Activated naive CD8-positive, alpha-beta T cell (primary cell): Measurements from ENCODE around the gene C9orf50.

Experiments used
- H3K27ac Mint-ChIP-seq: one replicate; pipeline ENCODE4 v1.8.0; 2021; ENCODE audit warnings: mixed read lengths
- H3K27me3 Mint-ChIP-seq: one replicate; pipeline ENCODE4 v1.8.0; 2021; ENCODE audit warnings: mixed read lengths
- H3K36me3 Mint-ChIP-seq: one replicate; pipeline ENCODE4 v1.8.0; 2021; ENCODE audit warnings: mixed read lengths
- H3K4me1 Mint-ChIP-seq: one replicate; pipeline ENCODE4 v1.8.0; 2021; ENCODE audit warnings: low read depth, mixed read lengths
- H3K4me3 Mint-ChIP-seq: one replicate; pipeline ENCODE4 v1.8.0; 2021; ENCODE audit warnings: mild to moderate bottlenecking, mixed read lengths
- H3K9me3 Mint-ChIP-seq: one replicate; pipeline ENCODE4 v1.8.0; 2021; ENCODE audit warnings: low read depth, mixed read lengths

The C9orf50 gene

DNA sequence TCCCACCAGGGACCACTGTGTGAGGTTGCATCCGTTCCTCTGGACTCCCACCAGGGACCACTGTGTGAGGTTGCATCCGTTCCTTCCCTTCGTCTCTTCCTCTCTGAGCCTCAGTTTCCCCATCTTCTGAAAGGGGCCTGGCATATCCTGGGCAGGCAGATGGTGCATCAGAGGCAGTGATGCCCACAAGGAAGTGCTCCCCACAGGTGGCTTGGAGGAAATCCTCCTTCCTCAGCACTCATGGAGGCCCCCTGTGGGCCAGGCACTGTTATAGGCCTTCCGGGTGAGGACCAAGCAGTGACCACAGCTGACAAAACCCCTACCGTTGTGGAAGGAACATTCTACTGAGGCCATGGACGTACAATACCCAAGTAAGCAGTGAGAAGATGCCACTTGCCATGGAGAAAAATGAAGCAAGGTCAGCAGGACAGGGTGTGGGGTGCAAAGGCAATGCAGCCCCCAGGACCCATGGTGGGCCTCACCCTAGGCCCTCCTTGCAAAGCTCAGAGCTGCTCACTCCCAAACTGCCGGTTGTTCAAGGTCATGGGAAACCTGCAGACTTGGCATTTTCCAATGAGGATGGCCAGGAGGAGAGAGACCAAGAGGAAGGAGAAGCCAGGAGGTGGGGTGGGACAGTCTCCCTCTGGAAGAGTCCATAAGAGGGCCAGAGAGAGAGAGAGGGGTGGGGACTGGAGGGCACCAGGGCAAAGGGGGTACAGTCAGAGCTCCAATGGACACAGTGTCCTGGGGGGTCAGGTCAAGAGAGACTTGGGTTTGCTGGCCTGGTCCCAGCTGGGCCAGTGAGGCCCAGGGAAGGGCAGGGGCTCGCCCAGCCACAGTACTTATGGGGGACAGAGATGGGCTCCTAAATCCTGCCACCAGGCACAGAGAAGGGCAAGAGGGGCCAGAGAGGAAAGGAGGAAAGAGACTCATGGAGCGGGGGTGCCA, 51.1 kb downstream of the C9orf50 start:
- no peaks in the 10 kb centered on the region for H3K9me3 Mint-ChIP-seq
- no peak overlapping the region for H3K27ac Mint-ChIP-seq
- H3K27me3 Mint-ChIP-seq, result peaks cover 8% of the 10 kb centered on the region
- peaks cover 14% of the 10 kb centered on the region for H3K4me1 Mint-ChIP-seq
- H3K4me3 Mint-ChIP-seq, result peak overlapping the region; percentile 81
- H3K36me3 Mint-ChIP-seq, result no peaks in the 10 kb centered on the region

DNA sequence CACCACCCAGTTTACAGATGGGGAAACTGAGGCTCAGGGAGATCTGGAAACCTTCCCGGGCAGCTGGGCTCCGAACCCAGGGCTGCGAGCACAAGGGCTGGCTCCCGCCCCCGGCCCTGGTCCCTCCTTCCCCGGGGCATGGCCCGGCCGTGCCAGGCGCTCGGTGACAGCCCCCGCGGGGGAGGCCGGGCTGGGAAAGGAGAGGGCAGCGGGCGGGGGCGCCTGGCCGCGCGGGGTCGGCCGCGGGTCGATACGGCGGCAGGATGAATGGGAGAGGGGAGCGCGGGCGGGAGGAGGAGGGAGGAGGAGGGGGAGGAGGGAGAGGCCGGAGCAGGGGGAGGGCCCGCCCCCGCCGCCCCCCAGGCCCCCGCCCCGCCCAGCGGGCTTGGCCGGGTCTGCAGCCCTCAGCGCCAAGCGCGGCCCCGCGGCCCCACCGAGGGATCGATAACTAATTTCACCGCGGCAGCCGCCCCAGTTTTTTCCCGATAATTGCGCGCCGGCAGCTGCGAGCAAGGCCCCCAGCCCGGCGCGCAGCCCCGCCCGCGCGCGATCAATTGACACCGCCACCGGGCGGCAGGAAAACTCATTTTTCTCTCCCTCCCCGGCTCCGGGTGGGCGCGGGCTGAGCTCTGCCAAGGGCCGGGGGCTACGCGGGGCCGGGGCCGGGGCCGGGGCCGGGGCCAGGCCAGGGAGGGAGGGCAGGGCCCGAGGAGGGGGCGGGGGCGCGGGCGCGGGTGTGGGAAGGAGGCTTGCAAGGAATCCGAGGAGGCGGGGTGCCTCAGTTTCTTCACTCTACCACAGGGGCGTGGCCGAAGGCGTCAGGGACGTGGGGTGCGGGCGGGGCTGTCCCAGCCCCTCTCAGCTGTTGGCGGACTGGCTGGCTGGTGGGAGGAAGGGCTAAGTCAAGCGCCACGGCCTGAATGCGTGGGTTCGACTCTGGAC, 52.1 kb downstream of the C9orf50 start:
- no peaks in the 10 kb centered on the region for H3K9me3 Mint-ChIP-seq
- no peaks in the 10 kb centered on the region for H3K36me3 Mint-ChIP-seq
- H3K4me1 Mint-ChIP-seq, result peaks cover 14% of the 10 kb centered on the region
- peak overlapping the region; percentile 81 for H3K4me3 Mint-ChIP-seq
- H3K27ac Mint-ChIP-seq, result no peak overlapping the region
- H3K27me3 Mint-ChIP-seq, result peaks cover 8% of the 10 kb centered on the region

DNA sequence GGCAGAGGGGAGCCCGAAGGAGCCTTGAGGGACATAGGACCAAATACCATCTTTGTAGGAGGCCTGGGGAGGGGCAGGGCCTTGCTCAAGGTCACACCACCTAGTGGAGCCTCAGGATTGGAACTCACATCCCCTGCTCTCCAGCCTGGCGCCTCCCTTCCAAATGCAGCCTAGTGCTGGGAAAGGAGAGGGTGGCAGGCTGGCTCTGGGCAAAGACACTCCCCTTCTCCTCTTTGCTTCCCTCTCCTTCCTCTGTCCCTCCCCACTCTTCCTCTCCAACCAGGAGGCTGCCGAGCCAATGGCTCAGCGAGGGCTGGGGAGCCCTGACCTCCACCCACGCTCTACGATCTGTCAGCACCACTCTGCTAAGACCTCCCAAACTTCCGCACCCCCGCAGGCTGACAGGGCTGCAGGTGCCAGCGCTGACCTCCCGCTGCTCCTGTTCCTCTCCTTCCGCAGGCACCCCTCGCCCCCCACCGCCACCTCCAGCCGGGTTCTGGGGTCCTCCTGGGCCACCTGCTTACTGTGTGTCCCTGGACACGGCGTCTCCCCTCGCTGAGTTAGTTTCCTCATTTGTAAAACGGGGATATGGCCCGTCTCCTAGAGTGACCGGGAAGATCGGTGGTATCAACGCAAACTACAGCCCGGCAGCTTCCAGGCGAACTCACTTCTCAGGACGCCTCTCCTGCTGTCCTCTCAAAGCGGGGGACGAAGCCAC, 52.9 kb downstream of the C9orf50 start:
- Mint-ChIP-seq H3K9me3 (no peaks in the 10 kb centered on the region), H3K4me1 (peaks cover 14% of the 10 kb centered on the region), H3K36me3 (no peaks in the 10 kb centered on the region), H3K27me3 (peaks cover 8% of the 10 kb centered on the region), H3K27ac (no peak overlapping the region), H3K4me3 (peak overlapping the region; percentile 69)

DNA sequence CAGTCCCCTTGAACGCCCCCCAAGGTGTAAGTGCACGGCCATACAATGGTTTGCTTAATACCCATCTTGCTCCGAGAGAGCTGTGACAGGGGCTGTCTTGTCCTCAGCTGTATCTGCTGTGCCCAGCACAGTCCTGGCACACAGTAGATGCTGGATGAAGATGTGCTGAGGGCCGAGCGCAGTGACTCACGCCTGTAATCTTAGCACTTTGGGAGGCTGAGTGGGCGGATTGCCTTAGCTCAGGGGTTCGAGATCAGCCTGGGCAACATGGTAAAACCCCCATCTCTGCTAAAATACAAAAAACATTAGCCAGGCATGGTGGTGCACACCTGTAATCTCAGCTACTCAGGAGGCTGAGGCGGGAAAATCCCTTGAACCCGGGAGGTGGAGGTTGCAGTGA, 53.6 kb downstream of the C9orf50 start:
- H3K4me1 Mint-ChIP-seq, result peaks cover 14% of the 10 kb centered on the region
- no peaks in the 10 kb centered on the region for H3K36me3 Mint-ChIP-seq
- no peaks in the 10 kb centered on the region for H3K9me3 Mint-ChIP-seq
- H3K4me3 Mint-ChIP-seq, result no peak overlapping the region
- peaks cover 8% of the 10 kb centered on the region for H3K27me3 Mint-ChIP-seq
- H3K27ac Mint-ChIP-seq, result no peak overlapping the region

DNA sequence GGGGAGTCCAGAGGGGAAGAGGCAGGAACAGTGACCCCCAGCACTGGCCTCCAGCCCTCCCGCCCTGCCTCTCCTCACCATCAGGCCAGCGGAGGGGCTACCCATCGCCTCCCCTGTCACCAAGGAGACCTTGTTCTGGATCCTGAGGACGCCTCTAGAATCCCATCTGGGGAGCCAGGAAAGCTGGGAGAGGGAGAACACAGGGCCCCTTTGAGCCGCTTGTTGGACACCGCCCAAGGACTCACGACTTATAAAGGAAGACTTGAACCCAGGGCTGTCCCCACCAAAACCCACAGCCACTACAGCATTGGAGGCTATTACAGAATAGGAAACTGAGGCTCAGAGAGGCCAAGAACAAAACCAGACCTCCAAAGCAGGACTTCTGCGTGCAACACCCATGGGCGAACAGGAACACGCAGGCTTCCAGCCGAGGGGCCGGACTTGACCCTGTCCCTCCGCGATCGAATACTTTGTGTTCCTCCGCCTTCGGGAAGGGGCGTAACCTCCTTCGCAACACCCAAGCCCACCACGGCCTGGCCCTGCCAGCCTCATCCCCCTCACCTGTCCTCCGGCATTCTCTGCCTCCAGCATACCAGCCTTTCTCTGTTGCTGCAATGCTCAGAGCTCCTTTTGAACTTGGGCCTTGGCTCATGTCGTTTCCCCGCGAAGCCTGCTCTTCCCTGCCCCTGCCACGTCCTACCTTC, 54.2 kb downstream of the C9orf50 start:
- Mint-ChIP-seq H3K27ac (no peak overlapping the region), H3K4me3 (no peak overlapping the region), H3K4me1 (peaks cover 14% of the 10 kb centered on the region), H3K36me3 (no peaks in the 10 kb centered on the region), H3K27me3 (peaks cover 6% of the 10 kb centered on the region), H3K9me3 (no peaks in the 10 kb centered on the region)

DNA sequence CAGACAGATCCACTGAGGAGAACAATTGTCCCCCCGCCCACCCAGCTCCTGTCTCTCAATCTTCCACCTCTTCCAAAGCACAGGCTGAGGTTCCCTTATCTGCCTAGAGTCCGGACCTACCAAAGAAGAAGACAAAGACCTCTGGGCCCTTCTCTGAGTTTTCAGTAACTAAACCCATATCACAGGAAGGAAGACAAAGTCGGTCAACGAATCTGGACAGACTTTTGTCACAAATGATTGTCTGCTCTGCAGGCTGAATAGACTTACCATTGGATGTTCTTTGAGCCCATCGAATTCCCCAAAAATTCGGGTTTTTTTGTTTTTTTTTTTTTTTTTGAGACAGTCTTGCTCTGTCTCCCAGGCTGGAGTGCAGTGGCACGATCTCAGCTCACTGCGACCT, 58.0 kb downstream of the C9orf50 start:
- H3K9me3 Mint-ChIP-seq, result no peaks in the 10 kb centered on the region
- H3K36me3 Mint-ChIP-seq, result no peaks in the 10 kb centered on the region
- H3K27me3 Mint-ChIP-seq, result no peaks in the 10 kb centered on the region
- peaks cover 1% of the 10 kb centered on the region for H3K4me1 Mint-ChIP-seq
- H3K4me3 Mint-ChIP-seq, result no peak overlapping the region
- H3K27ac Mint-ChIP-seq, result no peak overlapping the region

DNA sequence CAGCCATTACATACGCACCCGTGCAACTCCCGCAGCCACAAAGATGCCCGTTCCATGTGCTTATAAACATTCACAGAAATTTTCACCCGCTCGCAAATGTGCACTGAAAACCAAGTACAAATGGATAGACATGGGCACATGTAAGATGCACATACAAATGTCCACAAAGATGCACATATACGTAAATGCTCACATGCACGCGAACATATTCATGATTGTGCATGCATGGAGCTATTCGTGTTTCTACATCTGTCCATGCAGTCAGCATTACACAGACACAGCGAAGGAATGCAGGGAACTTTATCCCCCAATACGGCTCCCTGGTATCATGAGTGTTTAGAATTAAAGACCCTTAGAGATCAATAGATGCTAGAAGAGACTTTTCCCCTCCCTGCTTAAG, 58.4 kb downstream of the C9orf50 start:
- Mint-ChIP-seq H3K36me3 (no peaks in the 10 kb centered on the region), H3K9me3 (no peaks in the 10 kb centered on the region), H3K4me3 (no peak overlapping the region), H3K27me3 (no peaks in the 10 kb centered on the region), H3K27ac (no peak overlapping the region), H3K4me1 (peaks cover 1% of the 10 kb centered on the region)
